Measurements from ENCODE around the gene TXNDC17. TPM values are rescaled to one million over a fixed set of nuclear protein-coding genes. Genes with fewer than 3 reads are reported as not detected.
"Not testable (repeated sequence)": the region's sequence is repeated elsewhere in the genome, so short reads cannot be mapped to it uniquely, and the experiment has no call there.

Gene TXNDC17
- total RNA-seq, 1 donor from 2014 or later: 164 TPM

GRCh38 chr17:6684881-6685767 is 44.3 kb downstream of the TXNDC17 start:
- Histone ChIP-seq H3K4me3 (no peak overlapping the region), H3K36me3 (no peaks in the 10 kb centered on the region), H3K27ac (no peak overlapping the region), H3K9me3 (no peaks in the 10 kb centered on the region), H3K27me3 (no peaks in the 10 kb centered on the region), H3K4me1 (no peaks in the 10 kb centered on the region)
- TF ChIP-seq POLR2AphosphoS5 (IDR thresholded peaks at IDR 0.05; ENCODE audit: insufficient read depth in 1 of 2, low read depth in 1 of 2) (no peak), POLR2A (IDR thresholded peaks at IDR 0.05) (no peak), CTCF (IDR thresholded peaks at IDR 0.05) (no peak)
- intact Hi-C loops (cut with DNase I): no loop called here
- no peak for DNase-seq (ENCODE audit: extremely low spot score in 2 of 2)

GRCh38 chr17:6686026-6686425 is 45.2 kb downstream of the TXNDC17 start:
- no peak for DNase-seq (ENCODE audit: extremely low spot score in 2 of 2)
- H3K27ac ChIP-seq: no peak overlapping the region
- intact Hi-C loops (cut with DNase I): no loop called here
- no peaks in the 10 kb centered on the region for H3K4me1 ChIP-seq
- no peaks in the 10 kb centered on the region for H3K36me3 ChIP-seq
- H3K9me3 ChIP-seq: no peaks in the 10 kb centered on the region
- TF ChIP-seq CTCF (IDR thresholded peaks at IDR 0.05) (no peak), POLR2A (IDR thresholded peaks at IDR 0.05) (no peak), POLR2AphosphoS5 (IDR thresholded peaks at IDR 0.05; ENCODE audit: insufficient read depth in 1 of 2, low read depth in 1 of 2) (no peak)
- no peak overlapping the region for H3K4me3 ChIP-seq
- H3K27me3 ChIP-seq: no peaks in the 10 kb centered on the region

GRCh38 chr17:6688944-6689343 is 48.1 kb downstream of the TXNDC17 start:
- intact Hi-C loops (cut with DNase I): no loop called here
- DNase-seq (ENCODE audit: extremely low spot score in 2 of 2): no peak
- Histone ChIP-seq H3K36me3 (no peaks in the 10 kb centered on the region), H3K4me3 (no peak overlapping the region), H3K9me3 (no peaks in the 10 kb centered on the region), H3K27me3 (no peaks in the 10 kb centered on the region), H3K27ac (no peak overlapping the region), H3K4me1 (no peaks in the 10 kb centered on the region)
- TF ChIP-seq POLR2A (IDR thresholded peaks at IDR 0.05) (no peak), CTCF (IDR thresholded peaks at IDR 0.05) (no peak), POLR2AphosphoS5 (IDR thresholded peaks at IDR 0.05; ENCODE audit: insufficient read depth in 1 of 2, low read depth in 1 of 2) (no peak)

- H3K27ac ChIP-seq: no peak overlapping the region
- intact Hi-C loops (cut with DNase I): no loop called here
- no peak for DNase-seq (ENCODE audit: extremely low spot score in 2 of 2)
- H3K36me3 ChIP-seq: no peaks in the 10 kb centered on the region
- no peaks in the 10 kb centered on the region for H3K27me3 ChIP-seq
- no peak overlapping the region for H3K4me3 ChIP-seq
- no peaks in the 10 kb centered on the region for H3K4me1 ChIP-seq
- TF ChIP-seq POLR2A (IDR thresholded peaks at IDR 0.05) (no peak), CTCF (IDR thresholded peaks at IDR 0.05) (no peak), POLR2AphosphoS5 (IDR thresholded peaks at IDR 0.05; ENCODE audit: insufficient read depth in 1 of 2, low read depth in 1 of 2) (no peak)
- no peaks in the 10 kb centered on the region for H3K9me3 ChIP-seq
Observed at GRCh38 chr17:6690641-6691040, 49.8 kb downstream of the TXNDC17 start.

- Histone ChIP-seq H3K4me1 (no peaks in the 10 kb centered on the region), H3K27me3 (no peaks in the 10 kb centered on the region), H3K4me3 (no peak overlapping the region), H3K36me3 (no peaks in the 10 kb centered on the region), H3K27ac (no peak overlapping the region), H3K9me3 (no peaks in the 10 kb centered on the region)
- DNase-seq (ENCODE audit: extremely low spot score in 2 of 2): no peak
- TF ChIP-seq POLR2A (IDR thresholded peaks at IDR 0.05): no peak
- TF ChIP-seq CTCF (IDR thresholded peaks at IDR 0.05): no peak
- TF ChIP-seq POLR2AphosphoS5 (IDR thresholded peaks at IDR 0.05; ENCODE audit: insufficient read depth in 1 of 2, low read depth in 1 of 2): no peak
- intact Hi-C loops (cut with DNase I): no loop called here
Observed at GRCh38 chr17:6691546-6691945, 50.7 kb downstream of the TXNDC17 start.

- intact Hi-C loops (cut with DNase I); H3K27ac ChIP-seq; DNase-seq (ENCODE audit: extremely low spot score in 2 of 2): not testable (repeated sequence)
Observed at GRCh38 chr17:6691958-6692357, 51.1 kb downstream of the TXNDC17 start.

More at GRCh38 chr17:6691958-6692357, 51.1 kb downstream of the TXNDC17 start:
- not testable (repeated sequence) for H3K36me3 ChIP-seq, H3K9me3 ChIP-seq, H3K4me3 ChIP-seq, H3K4me1 ChIP-seq, H3K27me3 ChIP-seq
